SK-N-MC (cell line): ENCODE data around the gene ZNF107.

Experiments used
- EZH2 ChIP-seq: fragments of 200-600 bp; sonication (generic); IDR thresholded peaks from one replicate; pipeline ENCODE4 v1.6.1; 2017; ENCODE audit warnings: antibody characterized with exemption
- POLR2AphosphoS5 ChIP-seq: IDR thresholded peaks from 2 replicates; pipeline ENCODE4 v1.6.1; 2012; ENCODE audit warnings: mild to moderate bottlenecking, low read depth, low read length, borderline replicate concordance

- TF ChIP-seq POLR2AphosphoS5, result no peak
- TF ChIP-seq EZH2, result no peak
These were observed 47.0 kb upstream of the ZNF107 start for GRCh38 chr7:64618785-64619456.
